Loucy (cell line): ENCODE measurements around the gene IFNLR1.

ENCODE experiments used
- H2AFZ ChIP-seq: fragments of 200-600 bp; sonication (generic); 2 replicates; pipeline ENCODE4 v1.6.0; 2016; ENCODE audit warnings: antibody characterized with exemption, mild to moderate bottlenecking, low read length, moderate library complexity
- H3F3A ChIP-seq: fragments of 200-600 bp; 2 replicates; pipeline ENCODE4 v1.6.0; 2016; ENCODE audit warnings: antibody characterized with exemption, low read depth, mild to moderate bottlenecking
- H3K27me3 ChIP-seq: fragments of 200-600 bp; sonication (generic); 2 replicates; pipeline ENCODE4 v1.6.1; 2014; ENCODE audit warnings: low read length, mild to moderate bottlenecking; ENCODE audit not compliant: insufficient read depth, poor library complexity, severe bottlenecking
- H3K36me3 ChIP-seq: fragments of 200-600 bp; sonication (generic); 2 replicates; pipeline ENCODE4 v1.6.1; 2016; ENCODE audit warnings: low read length; ENCODE audit not compliant: insufficient read depth
- H3K4me1 ChIP-seq: fragments of 200-600 bp; sonication (generic); 2 replicates; pipeline ENCODE4 v1.5.1; 2014; ENCODE audit warnings: low read length, mild to moderate bottlenecking; ENCODE audit not compliant: insufficient read depth, poor library complexity, severe bottlenecking
- H3K4me2 ChIP-seq: fragments of 200-600 bp; sonication (generic); 2 replicates; pipeline ENCODE4 v1.6.0; 2014; ENCODE audit warnings: antibody characterized with exemption, low read length, low read depth, mild to moderate bottlenecking; ENCODE audit not compliant: poor library complexity, severe bottlenecking
- H3K4me3 ChIP-seq: fragments of 200-600 bp; sonication (generic); 2 replicates; pipeline ENCODE4 v1.5.1; 2014; ENCODE audit warnings: low read length, mild to moderate bottlenecking, mixed read lengths; ENCODE audit not compliant: poor library complexity, severe bottlenecking
- H3K79me2 ChIP-seq: fragments of 200-600 bp; sonication (generic); 2 replicates; pipeline ENCODE4 v1.6.1; 2014; ENCODE audit warnings: low read length; ENCODE audit not compliant: insufficient read depth
- H3K9ac ChIP-seq: fragments of 200-600 bp; sonication (generic); 2 replicates; pipeline ENCODE4 v1.6.0; 2014; ENCODE audit warnings: mild to moderate bottlenecking, low read depth, low read length, moderate library complexity; ENCODE audit not compliant: poor library complexity, severe bottlenecking
- H3K9me2 ChIP-seq: fragments of 200-600 bp; sonication (generic); replicated peaks from 2 replicates; pipeline ENCODE4 v1.6.1; 2016; ENCODE audit warnings: low read depth, low read length, mixed read lengths
- H3K9me3 ChIP-seq: fragments of 200-600 bp; sonication (generic); 2 replicates; pipeline ENCODE4 v1.6.1; 2014; ENCODE audit warnings: mild to moderate bottlenecking, antibody characterized with exemption, low read length, low read depth; ENCODE audit not compliant: insufficient read depth
- H4K20me1 ChIP-seq: fragments of 200-600 bp; sonication (generic); 2 replicates; pipeline ENCODE4 v1.6.0; 2014; ENCODE audit warnings: antibody characterized with exemption, low read length, mild to moderate bottlenecking; ENCODE audit not compliant: insufficient read depth, poor library complexity, severe bottlenecking
- EZH2phosphoT487 ChIP-seq: fragments of 200-600 bp; IDR thresholded peaks from 2 replicates; pipeline ENCODE4 v1.6.1; 2018; ENCODE audit warnings: antibody characterized with exemption, mild to moderate bottlenecking, moderate library complexity, borderline replicate concordance
- TF ChIP-seq, protein P1 (sequence below): fragments of 200-600 bp; sonication (generic); conservative IDR thresholded peaks from 2 replicates; pipeline ENCODE4 v1.5.1; 2014; ENCODE audit warnings: mild to moderate bottlenecking, antibody characterized with exemption, low read length

IFNLR1 gene

DNA sequence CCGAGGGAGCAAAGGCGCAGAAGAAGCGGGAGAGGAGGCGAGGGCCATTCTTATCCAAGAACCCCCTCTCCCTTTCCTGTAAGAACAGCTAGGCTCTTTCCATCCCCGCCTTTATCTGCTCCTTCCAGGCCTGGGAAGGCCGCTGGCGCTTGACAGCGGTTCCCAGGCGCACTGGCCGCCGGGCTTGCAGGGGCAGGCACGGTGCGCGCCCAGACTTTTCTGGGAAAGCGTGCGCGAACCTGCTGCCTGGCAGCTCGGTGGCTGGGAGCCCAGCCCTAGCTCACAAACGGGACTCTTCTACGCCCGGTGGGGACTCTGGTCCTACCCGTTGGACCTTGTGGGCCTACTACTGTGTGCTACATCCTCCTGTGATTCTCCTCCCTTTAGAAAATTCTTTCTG lies 8.8 kb upstream of the IFNLR1 start:
- peaks cover 11% of the 10 kb centered on the region for H3K4me1 ChIP-seq
- H3K4me3 ChIP-seq, result no peak overlapping the region
- TF ChIP-seq, protein P1, sequence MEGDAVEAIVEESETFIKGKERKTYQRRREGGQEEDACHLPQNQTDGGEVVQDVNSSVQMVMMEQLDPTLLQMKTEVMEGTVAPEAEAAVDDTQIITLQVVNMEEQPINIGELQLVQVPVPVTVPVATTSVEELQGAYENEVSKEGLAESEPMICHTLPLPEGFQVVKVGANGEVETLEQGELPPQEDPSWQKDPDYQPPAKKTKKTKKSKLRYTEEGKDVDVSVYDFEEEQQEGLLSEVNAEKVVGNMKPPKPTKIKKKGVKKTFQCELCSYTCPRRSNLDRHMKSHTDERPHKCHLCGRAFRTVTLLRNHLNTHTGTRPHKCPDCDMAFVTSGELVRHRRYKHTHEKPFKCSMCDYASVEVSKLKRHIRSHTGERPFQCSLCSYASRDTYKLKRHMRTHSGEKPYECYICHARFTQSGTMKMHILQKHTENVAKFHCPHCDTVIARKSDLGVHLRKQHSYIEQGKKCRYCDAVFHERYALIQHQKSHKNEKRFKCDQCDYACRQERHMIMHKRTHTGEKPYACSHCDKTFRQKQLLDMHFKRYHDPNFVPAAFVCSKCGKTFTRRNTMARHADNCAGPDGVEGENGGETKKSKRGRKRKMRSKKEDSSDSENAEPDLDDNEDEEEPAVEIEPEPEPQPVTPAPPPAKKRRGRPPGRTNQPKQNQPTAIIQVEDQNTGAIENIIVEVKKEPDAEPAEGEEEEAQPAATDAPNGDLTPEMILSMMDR, result no peak
- TF ChIP-seq EZH2phosphoT487, result no peak
- H3K9me2 ChIP-seq, result no peaks in the 10 kb centered on the region
- H3K9ac ChIP-seq, result no peak overlapping the region
- H3K9me3 ChIP-seq, result no peaks in the 10 kb centered on the region
- no peak overlapping the region for H2AFZ ChIP-seq
- H4K20me1 ChIP-seq, result no peaks in the 10 kb centered on the region
- H3K36me3 ChIP-seq, result no peaks in the 10 kb centered on the region
- no peaks in the 10 kb centered on the region for H3K79me2 ChIP-seq
- no peaks in the 10 kb centered on the region for H3K27me3 ChIP-seq
- H3K4me2 ChIP-seq, result no peak overlapping the region
- 0 out of 2 replicates have a peak, but pooled peaks cover 4% of the 10 kb centered on the region for H3F3A ChIP-seq

DNA sequence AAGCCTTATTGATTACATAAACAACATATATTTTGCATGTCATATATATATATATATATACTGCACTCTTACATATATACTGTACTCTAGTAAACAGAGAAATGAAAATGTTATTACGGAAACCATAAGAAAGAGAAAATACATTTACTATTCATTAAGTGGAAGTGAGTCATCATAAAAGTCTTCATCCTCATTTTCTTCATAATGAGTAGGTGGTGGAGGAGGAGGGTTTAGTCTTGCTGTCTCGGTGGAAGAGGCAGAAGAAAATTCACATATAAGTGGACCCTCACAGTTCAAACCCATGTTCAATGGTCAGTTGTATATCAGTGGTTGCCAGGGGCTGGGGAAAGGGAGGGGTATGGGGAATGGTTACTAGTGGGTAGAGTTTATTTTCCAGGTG lies 8.0 kb upstream of the IFNLR1 start:
- peaks cover 18% of the 10 kb centered on the region for H3K4me1 ChIP-seq
- no peaks in the 10 kb centered on the region for H3K9me3 ChIP-seq
- no peaks in the 10 kb centered on the region for H3K27me3 ChIP-seq
- H2AFZ ChIP-seq, result no peak overlapping the region
- no peak overlapping the region for H3K9ac ChIP-seq
- TF ChIP-seq, protein P1, result no peak
- TF ChIP-seq EZH2phosphoT487, result no peak
- H3F3A ChIP-seq, result 0 out of 2 replicates have a peak, but pooled peaks cover 4% of the 10 kb centered on the region
- no peaks in the 10 kb centered on the region for H3K36me3 ChIP-seq
- H3K79me2 ChIP-seq, result no peaks in the 10 kb centered on the region
- H4K20me1 ChIP-seq, result no peaks in the 10 kb centered on the region
- H3K4me2 ChIP-seq, result no peak overlapping the region
- no peaks in the 10 kb centered on the region for H3K9me2 ChIP-seq
- no peak overlapping the region for H3K4me3 ChIP-seq

DNA sequence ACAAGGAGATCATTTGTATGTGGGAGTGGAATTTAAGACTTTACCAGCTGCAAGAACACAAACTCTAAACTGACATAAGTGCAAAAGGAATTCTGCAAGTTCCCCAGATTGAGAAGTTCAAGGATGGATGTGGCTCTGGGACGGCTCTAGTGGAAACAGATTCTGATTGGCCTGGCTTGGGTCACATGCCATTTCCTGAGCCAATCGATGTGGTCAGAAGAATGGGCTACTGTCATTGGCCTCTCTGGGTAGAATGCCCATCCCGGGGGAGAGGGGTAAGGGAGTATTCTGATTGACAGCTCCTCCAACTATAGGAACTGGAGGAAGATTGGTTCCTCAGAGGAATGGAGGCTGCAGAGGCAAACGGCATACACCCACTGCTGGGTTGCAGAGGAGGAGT lies 6.0 kb upstream of the IFNLR1 start:
- no peak for TF ChIP-seq EZH2phosphoT487
- TF ChIP-seq, protein P1, result no peak
- no peaks in the 10 kb centered on the region for H4K20me1 ChIP-seq
- H2AFZ ChIP-seq, result 0 out of 2 replicates have a peak overlapping the region, but pooled peaks have one; percentile 1
- no peaks in the 10 kb centered on the region for H3K36me3 ChIP-seq
- H3K9ac ChIP-seq, result no peak overlapping the region
- no peaks in the 10 kb centered on the region for H3K9me3 ChIP-seq
- H3K4me2 ChIP-seq, result no peak overlapping the region
- peaks cover 35% of the 10 kb centered on the region for H3K4me1 ChIP-seq
- 0 out of 2 replicates have a peak, but pooled peaks cover 9% of the 10 kb centered on the region for H3F3A ChIP-seq
- H3K4me3 ChIP-seq, result no peak overlapping the region
- no peaks in the 10 kb centered on the region for H3K27me3 ChIP-seq
- no peaks in the 10 kb centered on the region for H3K79me2 ChIP-seq
- no peaks in the 10 kb centered on the region for H3K9me2 ChIP-seq
